Measurements from ENCODE around the gene CDC42BPB. TPM values are rescaled to one million over a fixed set of nuclear protein-coding genes. Genes with fewer than 3 reads are reported as not detected.

CDC42BPB gene
- total and polyA plus RNA-seq, 8 donors, result 73.4 to 91.4 (median 79.5) TPM

- peaks cover 13 to 46% of the 10 kb centered on the region in 2 donors for H3K4me1 ChIP-seq
- H3K27me3 ChIP-seq, result peaks cover 32 to 78% of the 10 kb centered on the region in 2 donors
- no peak overlapping the region for H3K27ac ChIP-seq
Measured at GRCh38 chr14:103100281-103101121, 43.2 kb upstream of the CDC42BPB start.

GRCh38 chr14:103099733-103100280 is 42.5 kb upstream of the CDC42BPB start:
- intact Hi-C loops (cut with DNase I), result loop anchor here in 1 of 2 donors (10.0 kb wide), 1 partner anchor 195 kb away; no protein-coding TSS in a partner anchor
- TF ChIP-seq CTCF (IDR thresholded peaks at IDR 0.05), result no peak
- H3K27me3 ChIP-seq, result peaks cover 31 to 71% of the 10 kb centered on the region in 2 donors

More at GRCh38 chr14:103100281-103101121, 43.2 kb upstream of the CDC42BPB start:
- TF ChIP-seq CTCF (IDR thresholded peaks at IDR 0.05), result no peak
- intact Hi-C loops (cut with DNase I), result loop anchor here in 1 of 2 donors (10.0 kb wide), 1 partner anchor 194 kb away; no protein-coding TSS in a partner anchor
- Histone ChIP-seq H3K9me3 (no peaks in the 10 kb centered on the region), H3K36me3 (no peaks in the 10 kb centered on the region), H3K4me3 (no peak overlapping the region)
- no peak for ATAC-seq
- peak in 1 of 4 donors; percentile 80 for DNase-seq

GRCh38 chr14:103099081-103099732 is 41.9 kb upstream of the CDC42BPB start:
- DNase-seq, result peak in 2 of 4 donors; percentile 51 to 64
- Histone ChIP-seq H3K4me1 (peaks cover 7 to 36% of the 10 kb centered on the region in 2 donors), H3K27ac (no peak overlapping the region), H3K9me3 (no peaks in the 10 kb centered on the region), H3K36me3 (no peaks in the 10 kb centered on the region), H3K4me3 (no peak overlapping the region), H3K27me3 (peaks cover 25 to 65% of the 10 kb centered on the region in 2 donors)
- intact Hi-C loops (cut with DNase I), result no loop called here
- TF ChIP-seq CTCF (IDR thresholded peaks at IDR 0.05), result no peak
- no peak for ATAC-seq

More at GRCh38 chr14:103099733-103100280, 42.5 kb upstream of the CDC42BPB start:
- no peak overlapping the region for H3K27ac ChIP-seq
- H3K4me1 ChIP-seq, result peaks cover 13 to 42% of the 10 kb centered on the region in 2 donors
- no peaks in the 10 kb centered on the region for H3K9me3 ChIP-seq
- peak in 1 of 4 donors; percentile 49 for DNase-seq
- no peak overlapping the region for H3K4me3 ChIP-seq
- ATAC-seq, result no peak
- no peaks in the 10 kb centered on the region for H3K36me3 ChIP-seq

- no peak overlapping the region for H3K27ac ChIP-seq
Measured at GRCh38 chr14:103097994-103098957, 40.9 kb upstream of the CDC42BPB start.

More at GRCh38 chr14:103097994-103098957, 40.9 kb upstream of the CDC42BPB start:
- H3K4me1 ChIP-seq, result peaks cover under 1 to 27% of the 10 kb centered on the region in 2 donors
- intact Hi-C loops (cut with DNase I), result no loop called here
- no peaks in the 10 kb centered on the region for H3K36me3 ChIP-seq
- no peak overlapping the region for H3K4me3 ChIP-seq
- H3K9me3 ChIP-seq, result no peaks in the 10 kb centered on the region
- ATAC-seq, result no peak
- DNase-seq, result peak in 1 of 4 donors; percentile 75
- H3K27me3 ChIP-seq, result peaks cover 17 to 56% of the 10 kb centered on the region in 2 donors
- TF ChIP-seq CTCF (IDR thresholded peaks at IDR 0.05), result no peak

Data from left lung (tissue), 10 donors.